ENCODE results near the gene CLIC5. TPM values are rescaled to one million over a fixed set of nuclear protein-coding genes. Genes with fewer than 3 reads are reported as not detected.

Gene CLIC5
- total RNA-seq, 2 experiments from 2014 or later, result 6.0 to 6.4 TPM

DNA sequence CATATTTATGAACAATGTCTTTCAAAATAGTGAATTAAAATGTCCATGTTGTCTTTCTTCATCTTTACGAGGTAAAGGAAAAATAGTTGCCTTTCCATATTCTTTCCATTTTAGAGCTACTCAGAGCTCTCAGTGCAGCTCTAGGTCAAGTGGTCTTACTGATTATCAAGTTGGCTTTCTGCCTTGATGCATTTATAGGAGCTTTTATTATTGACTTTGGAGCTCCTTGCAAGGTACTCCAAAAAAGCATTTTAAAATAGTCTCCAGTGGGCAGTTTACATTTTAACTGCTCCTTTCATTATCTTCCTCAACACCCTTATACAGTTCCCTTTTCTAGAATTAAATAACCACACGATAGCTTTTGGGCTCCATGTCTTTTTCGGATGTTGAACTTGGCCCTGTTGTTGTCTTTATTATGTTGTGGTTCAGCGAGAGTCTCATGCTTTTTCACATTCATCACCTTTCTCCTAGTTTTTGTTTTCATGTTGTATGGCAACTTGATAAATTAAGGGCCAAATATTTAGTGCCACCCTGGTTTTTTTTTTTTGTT, 122.9 kb downstream of the CLIC5 start:
- no peak for DNase-seq
- Mint-ChIP-seq H3K27me3 (peaks cover 14% of the 10 kb centered on the region), H3K9me3 (no peaks in the 10 kb centered on the region), H3K36me3 (no peaks in the 10 kb centered on the region), H3K27ac (no peak overlapping the region), H3K4me1 (peaks cover 4% of the 10 kb centered on the region), H3K4me3 (no peak overlapping the region)
- POLR2A ChIA-PET, result no interaction called here
- ATAC-seq (ENCODE audit: low read depth), result no peak

- H3K36me3 Mint-ChIP-seq, result no peaks in the 10 kb centered on the region
- H3K4me1 Mint-ChIP-seq, result peaks cover 4% of the 10 kb centered on the region
- POLR2A ChIA-PET, result no interaction called here
- H3K27ac Mint-ChIP-seq, result no peak overlapping the region
- ATAC-seq (ENCODE audit: low read depth), result no peak
- H3K9me3 Mint-ChIP-seq, result no peaks in the 10 kb centered on the region
- no peak overlapping the region for H3K4me3 Mint-ChIP-seq
- no peak for DNase-seq
- H3K27me3 Mint-ChIP-seq, result peaks cover 14% of the 10 kb centered on the region
Measured at GRCh38 chr6:45892196-45892595, 123.5 kb downstream of the CLIC5 start.

DNA sequence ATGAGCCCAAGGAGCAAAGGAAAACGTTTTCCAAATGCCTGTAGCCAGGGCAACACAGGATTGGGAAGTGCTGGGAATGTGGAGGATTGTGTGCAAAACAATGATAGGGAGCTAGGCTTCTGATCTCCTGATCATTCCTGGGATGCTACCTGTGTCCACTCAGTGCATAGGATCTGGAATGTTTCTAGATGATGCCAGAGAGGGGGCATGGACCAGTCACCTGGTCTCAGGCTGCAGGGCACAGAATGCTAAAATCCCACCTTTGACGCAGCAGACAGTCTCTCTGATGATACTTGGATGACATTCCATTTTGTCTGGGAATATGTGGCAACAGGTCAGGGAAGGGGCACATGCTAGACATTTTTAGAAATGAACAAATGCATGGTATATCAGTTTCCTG, 128.9 kb downstream of the CLIC5 start:
- Mint-ChIP-seq H3K27ac (no peak overlapping the region), H3K4me3 (no peak overlapping the region), H3K36me3 (no peaks in the 10 kb centered on the region), H3K4me1 (peaks cover 1% of the 10 kb centered on the region), H3K27me3 (peaks cover 5% of the 10 kb centered on the region), H3K9me3 (peaks cover 2% of the 10 kb centered on the region)
- no peak for DNase-seq
- no peak for ATAC-seq (ENCODE audit: low read depth)
- POLR2A ChIA-PET, result no interaction called here

DNA sequence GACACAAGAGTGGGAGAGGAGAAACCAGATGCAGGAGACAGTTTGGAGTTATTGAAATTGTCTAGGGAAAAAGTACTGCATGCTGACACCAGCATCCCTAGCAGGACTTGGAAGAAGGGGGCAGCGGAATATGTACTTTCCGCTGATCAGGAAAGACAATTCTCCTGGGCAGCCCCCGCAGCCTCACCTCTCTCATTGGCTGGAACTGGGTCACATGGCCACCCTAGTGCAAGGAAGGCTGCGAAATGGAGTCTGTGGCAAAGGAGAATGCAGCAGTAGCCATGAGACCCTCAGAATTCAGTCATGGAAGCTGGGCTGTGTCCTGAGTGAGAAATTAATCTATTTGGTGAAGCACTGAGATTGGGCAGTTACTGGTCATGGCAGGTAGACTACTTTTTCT, 131.3 kb downstream of the CLIC5 start:
- H3K9me3 Mint-ChIP-seq, result peaks cover 2% of the 10 kb centered on the region
- H3K36me3 Mint-ChIP-seq, result no peaks in the 10 kb centered on the region
- POLR2A ChIA-PET, result no interaction called here
- H3K4me3 Mint-ChIP-seq, result no peak overlapping the region
- H3K27ac Mint-ChIP-seq, result no peak overlapping the region
- H3K4me1 Mint-ChIP-seq, result peaks cover under 1% of the 10 kb centered on the region
- no peak for ATAC-seq (ENCODE audit: low read depth)
- peaks cover 4% of the 10 kb centered on the region for H3K27me3 Mint-ChIP-seq
- DNase-seq, result no peak

DNA sequence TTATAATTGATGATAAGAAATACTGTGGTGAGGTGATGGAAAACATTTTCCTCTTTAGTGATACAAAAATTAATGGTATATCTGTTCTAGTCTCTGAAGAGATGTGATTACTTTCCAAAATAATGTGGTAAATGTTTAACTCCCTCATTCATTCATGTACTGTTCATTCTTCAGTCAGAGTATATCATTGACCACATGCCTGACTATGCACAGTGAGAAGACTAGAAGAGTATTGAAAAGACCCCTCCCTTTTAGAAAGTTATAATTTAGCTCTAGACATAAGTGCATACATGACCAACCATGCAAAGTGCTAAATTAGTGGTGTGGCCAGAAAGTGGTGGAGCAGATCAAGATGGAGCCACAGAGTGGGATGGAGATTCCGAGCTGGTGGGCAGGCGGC, 133.0 kb downstream of the CLIC5 start:
- H3K9me3 Mint-ChIP-seq, result peaks cover 2% of the 10 kb centered on the region
- DNase-seq (no peak), ATAC-seq (ENCODE audit: low read depth) (no peak)
- H3K36me3 Mint-ChIP-seq, result no peaks in the 10 kb centered on the region
- no peak overlapping the region for H3K4me3 Mint-ChIP-seq
- POLR2A ChIA-PET, result no interaction called here
- H3K27ac Mint-ChIP-seq, result no peak overlapping the region
- H3K4me1 Mint-ChIP-seq, result no peaks in the 10 kb centered on the region
- H3K27me3 Mint-ChIP-seq, result no peaks in the 10 kb centered on the region

GRCh38 chr6:45881705-45882467, 133.8 kb downstream of the CLIC5 start:
- Mint-ChIP-seq H3K36me3 (no peaks in the 10 kb centered on the region), H3K27ac (no peak overlapping the region), H3K27me3 (no peaks in the 10 kb centered on the region), H3K4me1 (no peaks in the 10 kb centered on the region), H3K4me3 (no peak overlapping the region), H3K9me3 (peaks cover 2% of the 10 kb centered on the region)
- ATAC-seq (ENCODE audit: low read depth) (no peak), DNase-seq (no peak)
- POLR2A ChIA-PET, result no interaction called here

DNA sequence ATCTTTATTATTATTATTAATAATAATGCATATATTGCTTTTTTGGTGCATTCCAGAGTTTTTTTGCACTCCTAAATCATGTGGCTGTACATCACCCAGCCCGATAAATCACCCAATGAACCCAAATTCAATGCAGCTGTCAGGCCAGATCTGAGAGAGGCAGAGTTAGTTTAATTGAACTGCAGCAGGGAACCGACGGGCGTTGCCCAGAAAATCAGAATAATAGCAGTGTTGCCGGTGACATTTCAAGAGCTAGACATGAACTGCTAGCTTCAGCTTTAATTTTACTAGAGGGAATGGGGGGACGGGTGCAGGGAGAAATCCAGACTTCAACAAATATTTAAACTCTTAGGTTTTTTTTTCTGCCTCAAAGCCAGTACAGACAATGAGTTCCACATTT, 135.0 kb downstream of the CLIC5 start:
- Mint-ChIP-seq H3K4me1 (no peaks in the 10 kb centered on the region), H3K4me3 (no peak overlapping the region), H3K27ac (no peak overlapping the region), H3K27me3 (no peaks in the 10 kb centered on the region), H3K9me3 (peaks cover 2% of the 10 kb centered on the region), H3K36me3 (no peaks in the 10 kb centered on the region)
- no peak for ATAC-seq (ENCODE audit: low read depth)
- POLR2A ChIA-PET, result no interaction called here
- no peak for DNase-seq

DNA sequence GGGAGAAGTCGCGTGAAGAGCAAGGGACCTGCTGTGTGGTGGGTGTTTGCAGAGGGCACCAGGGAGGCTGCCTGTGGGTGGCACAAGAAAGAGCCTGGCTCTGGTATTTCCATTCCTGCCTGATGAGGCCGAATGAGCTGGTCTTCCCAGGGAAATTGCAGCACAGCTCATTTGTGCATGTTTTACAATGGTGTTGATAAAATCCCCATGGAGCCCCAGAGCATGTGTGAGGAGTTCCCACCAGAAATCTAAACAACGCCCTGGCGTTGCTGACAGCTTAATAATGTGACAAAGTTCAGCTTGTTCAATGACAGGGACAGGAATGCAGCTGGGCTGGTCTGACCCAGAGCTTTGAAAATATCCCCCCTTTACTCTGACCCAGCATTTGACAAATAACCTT, 135.5 kb downstream of the CLIC5 start:
- POLR2A ChIA-PET, result no interaction called here
- Mint-ChIP-seq H3K4me1 (no peaks in the 10 kb centered on the region), H3K4me3 (no peak overlapping the region), H3K9me3 (peaks cover 2% of the 10 kb centered on the region), H3K27me3 (no peaks in the 10 kb centered on the region), H3K27ac (no peak overlapping the region), H3K36me3 (no peaks in the 10 kb centered on the region)
- no peak for DNase-seq
- ATAC-seq (ENCODE audit: low read depth), result no peak

GRCh38 chr6:45877970-45878590, 137.6 kb downstream of the CLIC5 start:
- Mint-ChIP-seq H3K36me3 (no peaks in the 10 kb centered on the region), H3K4me1 (no peaks in the 10 kb centered on the region), H3K27me3 (no peaks in the 10 kb centered on the region), H3K27ac (no peak overlapping the region), H3K4me3 (no peak overlapping the region), H3K9me3 (peaks cover 3% of the 10 kb centered on the region)
- DNase-seq (no peak), ATAC-seq (ENCODE audit: low read depth) (no peak)
- POLR2A ChIA-PET, result no interaction called here

DNA sequence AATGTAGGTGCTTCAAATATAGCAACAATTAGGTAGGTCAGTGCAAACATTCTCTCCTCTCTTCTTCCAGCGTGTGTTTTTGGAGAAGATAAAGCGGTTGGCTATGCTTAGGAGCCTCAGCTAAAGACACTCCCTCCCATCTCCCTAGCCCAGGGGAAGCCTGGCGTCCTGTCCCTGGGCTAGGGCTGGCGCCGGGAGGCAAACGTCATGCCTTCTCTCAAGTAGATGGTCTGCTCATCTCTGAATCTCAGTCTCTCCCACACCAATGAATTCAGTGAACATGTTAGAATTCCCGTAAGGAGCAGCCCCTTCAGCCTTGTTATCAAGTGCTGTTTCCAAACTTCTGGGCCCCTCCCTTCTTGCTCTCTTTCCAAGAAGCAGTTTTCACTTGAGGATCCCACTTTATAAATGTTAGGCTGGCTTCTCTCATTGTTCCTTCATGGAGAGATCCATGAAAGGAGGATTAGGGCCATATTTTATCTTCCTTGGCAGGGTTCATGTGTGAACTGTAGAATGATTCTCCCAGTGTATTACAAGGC, 142.8 kb downstream of the CLIC5 start:
- Mint-ChIP-seq H3K4me1 (no peaks in the 10 kb centered on the region), H3K9me3 (peaks cover 1% of the 10 kb centered on the region), H3K27ac (no peak overlapping the region), H3K27me3 (peaks cover 16% of the 10 kb centered on the region), H3K36me3 (no peaks in the 10 kb centered on the region), H3K4me3 (no peak overlapping the region)
- DNase-seq (no peak), ATAC-seq (ENCODE audit: low read depth) (no peak)
- POLR2A ChIA-PET, result no interaction called here

- no peaks in the 10 kb centered on the region for H3K36me3 Mint-ChIP-seq
- POLR2A ChIA-PET, result no interaction called here
- peaks cover 1% of the 10 kb centered on the region for H3K9me3 Mint-ChIP-seq
Measured at GRCh38 chr6:45870531-45870930, 145.1 kb downstream of the CLIC5 start.

GRCh38 chr6:45864651-45865050, 151.0 kb downstream of the CLIC5 start:
- DNase-seq, result no peak
- H3K27ac Mint-ChIP-seq, result no peak overlapping the region
- ATAC-seq (ENCODE audit: low read depth), result no peak
- H3K27me3 Mint-ChIP-seq, result peaks cover 17% of the 10 kb centered on the region
- no peak overlapping the region for H3K4me3 Mint-ChIP-seq
- no peaks in the 10 kb centered on the region for H3K36me3 Mint-ChIP-seq
- H3K4me1 Mint-ChIP-seq, result no peaks in the 10 kb centered on the region
- POLR2A ChIA-PET, result no interaction called here
- H3K9me3 Mint-ChIP-seq, result no peaks in the 10 kb centered on the region

More at GRCh38 chr6:45870531-45870930, 145.1 kb downstream of the CLIC5 start:
- ATAC-seq (ENCODE audit: low read depth) (no peak), DNase-seq (no peak)
- Mint-ChIP-seq H3K4me1 (no peaks in the 10 kb centered on the region), H3K27ac (no peak overlapping the region), H3K4me3 (no peak overlapping the region), H3K27me3 (peaks cover 25% of the 10 kb centered on the region)

DNA sequence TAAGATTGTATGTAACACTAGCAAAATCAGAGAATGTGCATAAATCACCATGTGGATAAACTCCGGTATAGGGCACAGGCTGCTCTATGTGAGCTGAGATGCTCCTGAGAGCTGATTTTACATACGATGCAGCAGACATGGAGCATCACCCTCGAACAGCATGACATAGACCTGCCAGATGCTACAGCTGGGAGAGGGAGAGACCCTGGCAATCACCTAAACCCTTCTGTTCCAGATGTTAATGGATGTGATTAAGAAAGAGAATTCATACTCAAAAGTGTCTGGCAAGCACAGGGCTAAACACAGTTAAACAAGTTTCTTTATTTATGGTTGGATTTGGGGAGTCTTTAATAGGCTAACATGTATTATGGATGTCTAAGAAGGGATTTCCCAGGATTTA, 157.0 kb downstream of the CLIC5 start:
- H3K4me1 Mint-ChIP-seq, result no peaks in the 10 kb centered on the region
- H3K4me3 Mint-ChIP-seq, result no peak overlapping the region
- POLR2A ChIA-PET, result no interaction called here
- peaks cover 4% of the 10 kb centered on the region for H3K27me3 Mint-ChIP-seq
- ATAC-seq (ENCODE audit: low read depth) (no peak), DNase-seq (no peak)
- H3K27ac Mint-ChIP-seq, result no peak overlapping the region
- no peaks in the 10 kb centered on the region for H3K9me3 Mint-ChIP-seq
- no peaks in the 10 kb centered on the region for H3K36me3 Mint-ChIP-seq

DNA sequence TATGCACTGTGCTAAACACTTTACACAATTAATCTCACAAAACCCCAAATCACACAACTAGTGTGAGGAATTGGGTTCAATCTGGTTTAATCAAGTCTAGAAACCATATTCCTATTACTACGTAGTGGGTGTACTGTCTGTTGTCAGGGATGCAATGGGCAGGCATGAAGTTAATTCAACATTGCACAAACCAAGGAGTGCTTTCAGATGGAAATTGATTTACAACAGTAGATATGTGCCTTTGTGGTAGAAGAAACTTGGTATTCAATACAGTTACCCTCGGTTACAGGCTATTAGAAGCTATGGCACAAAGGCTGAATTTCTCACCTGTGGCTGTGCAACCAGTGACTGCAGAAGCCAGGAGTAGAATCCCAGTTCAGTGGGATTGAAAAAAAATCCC, 157.8 kb downstream of the CLIC5 start:
- POLR2A ChIA-PET, result no interaction called here
- H3K27ac Mint-ChIP-seq, result no peak overlapping the region
- no peaks in the 10 kb centered on the region for H3K36me3 Mint-ChIP-seq
- ATAC-seq (ENCODE audit: low read depth) (no peak), DNase-seq (no peak)
- H3K4me3 Mint-ChIP-seq, result no peak overlapping the region
- H3K9me3 Mint-ChIP-seq, result no peaks in the 10 kb centered on the region
- peaks cover 8% of the 10 kb centered on the region for H3K27me3 Mint-ChIP-seq
- H3K4me1 Mint-ChIP-seq, result no peaks in the 10 kb centered on the region

Measured in activated naive CD8-positive, alpha-beta T cell treated with anti-CD3 and anti-CD28 coated beads, Interleukin-2, amount 10 ng/mL, durations not matched to agents 7 days and 5 days (primary cell).